GM23338 (cell line): ENCODE results near the gene ODAD3. TPM values are rescaled to one million over a fixed set of nuclear protein-coding genes. Genes with fewer than 3 reads are reported as not detected.

ENCODE experiments used
- ATAC-seq: fragments of 200-7000 bp; cut with Tn5 transposase; 3 replicates; pipeline ENCODE4 v1.9.1; 2020
- DNase-seq: peaks from one replicate; pipeline ENCODE4 v3.0.0-alpha.2; 2015; ENCODE audit warnings: low spot score
- H2AFZ ChIP-seq: fragments of 200-600 bp; sonication (generic); 2 replicates; pipeline ENCODE4 v1.8.0; 2016; ENCODE audit warnings: antibody characterized with exemption, mild to moderate bottlenecking, moderate library complexity
- H3F3A ChIP-seq: fragments of 200-600 bp; sonication (generic); replicated peaks from 2 replicates; pipeline ENCODE4 v1.8.0; 2017; ENCODE audit warnings: antibody characterized with exemption, mixed run types, low read depth
- H3K27ac ChIP-seq: fragments of 200-600 bp; sonication (generic); 2 replicates; pipeline ENCODE4 v1.6.1; 2016; ENCODE audit warnings: low read depth
- H3K27me3 ChIP-seq: fragments of 200-600 bp; sonication (generic); 2 replicates; pipeline ENCODE4 v1.8.0; 2016; ENCODE audit warnings: mild to moderate bottlenecking, mixed run types, moderate library complexity; ENCODE audit not compliant: insufficient read depth
- H3K36me3 ChIP-seq: fragments of 200-600 bp; sonication (generic); 2 replicates; pipeline ENCODE4 v1.8.0; 2016; ENCODE audit warnings: mild to moderate bottlenecking; ENCODE audit not compliant: insufficient read depth
- H3K4me1 ChIP-seq: fragments of 200-600 bp; sonication (generic); 2 replicates; pipeline ENCODE4 v1.8.0; 2016; ENCODE audit warnings: mild to moderate bottlenecking, moderate library complexity; ENCODE audit not compliant: insufficient read depth
- H3K4me2 ChIP-seq: fragments of 200-600 bp; sonication (generic); 2 replicates; pipeline ENCODE4 v1.7.1; 2017; ENCODE audit warnings: mixed run types
- H3K4me3 ChIP-seq: fragments of 200-600 bp; sonication (generic); 2 replicates; pipeline ENCODE4 v1.6.1; 2016; ENCODE audit warnings: mixed run types
- H3K79me2 ChIP-seq: fragments of 200-600 bp; sonication (generic); replicated peaks from 2 replicates; pipeline ENCODE4 v1.8.0; 2017; ENCODE audit warnings: mild to moderate bottlenecking; ENCODE audit not compliant: insufficient read depth
- H3K9me2 ChIP-seq: fragments of 200-600 bp; sonication (generic); 2 replicates; pipeline ENCODE4 v1.8.0; 2017; ENCODE audit not compliant: insufficient read depth
- H4K20me1 ChIP-seq: fragments of 200-600 bp; sonication (generic); replicated peaks from 2 replicates; pipeline ENCODE4 v1.8.0; 2017; ENCODE audit warnings: mild to moderate bottlenecking; ENCODE audit not compliant: insufficient read depth
- H3K27ac Mint-ChIP-seq: 2 replicates; pipeline ENCODE4 v1.8.0; 2020; ENCODE audit warnings: inconsistent platforms, mild to moderate bottlenecking, moderate library complexity, mixed read lengths
- H3K27me3 Mint-ChIP-seq: 3 replicates; pipeline ENCODE4 v1.8.0; 2022; ENCODE audit warnings: low read depth, mild to moderate bottlenecking, moderate library complexity, mixed read lengths, inconsistent platforms; ENCODE audit not compliant: insufficient read depth, poor library complexity
- H3K36me3 Mint-ChIP-seq: 3 replicates; pipeline ENCODE4 v1.8.0; 2021; ENCODE audit warnings: low read depth, mild to moderate bottlenecking, inconsistent platforms, moderate library complexity, mixed read lengths
- H3K4me1 Mint-ChIP-seq: 3 replicates; pipeline ENCODE4 v1.8.0; 2020; ENCODE audit warnings: mild to moderate bottlenecking, inconsistent platforms, mixed read lengths
- H3K4me3 Mint-ChIP-seq: 3 replicates; pipeline ENCODE4 v1.8.0; 2021; ENCODE audit warnings: moderate library complexity, mild to moderate bottlenecking, inconsistent platforms, mixed read lengths
- H3K9me3 Mint-ChIP-seq: 3 replicates; pipeline ENCODE4 v1.8.0; 2020; ENCODE audit warnings: moderate library complexity, mild to moderate bottlenecking, inconsistent platforms, mixed read lengths
- CREB1 ChIP-seq: fragments of 250-450 bp; sonication (Bioruptor Pico); IDR thresholded peaks from 2 replicates; pipeline ENCODE4 v1.5.0; 2020; ENCODE audit warnings: low read depth, mild to moderate bottlenecking, moderate library complexity
- CTCF ChIP-seq, 2 experiments: fragments of 200-600 bp in 1 of 2; sonication (generic) in 1 of 2; conservative IDR thresholded peaks; 2 replicates each; pipeline versions ENCODE4 v1.5.1 to v1.6.1; 2016 to 2017; ENCODE audit warnings: antibody characterized with exemption in 2 of 2, low read depth in 2 of 2, mild to moderate bottlenecking in 2 of 2, moderate library complexity in 1 of 2
- POLR2AphosphoS5 ChIP-seq: IDR thresholded peaks from 2 replicates; pipeline ENCODE4 v1.6.1; 2016; ENCODE audit warnings: antibody characterized with exemption, low read depth
- REST ChIP-seq: IDR thresholded peaks from one replicate; pipeline ENCODE4 v1.6.1; 2018; ENCODE audit warnings: antibody characterized with exemption; ENCODE audit not compliant: unreplicated experiment
- STAT1 ChIP-seq: IDR thresholded peaks from one replicate; pipeline ENCODE4 v1.6.1; 2016; ENCODE audit warnings: antibody characterized with exemption; ENCODE audit not compliant: unreplicated experiment
- ZNF331 ChIP-seq: fragments of 250-450 bp; sonication (Bioruptor Pico); IDR thresholded peaks from 2 replicates; pipeline ENCODE4 v1.5.0; 2020; ENCODE audit warnings: low read depth, mild to moderate bottlenecking, moderate library complexity
- polyA plus RNA-seq: library from polyadenylated mRNA; unstranded; fragments of >200 nt; fragmentation: Nextera tagmentation; extraction: Ambion mirVana; gene quantifications from 2 replicates; pipeline ENCODE4 v1.2.1, GENCODE V29; 2016
- total RNA-seq: library from RNA; depleted of rRNA; stranded (reverse); fragments of >200 nt; shearing (Covaris generic); gene quantifications from 2 replicates; pipeline ENCODE4 v1.2.3, GENCODE V29; 2014

Gene ODAD3
- total and polyA plus RNA-seq, 2 experiments from 2014 or later, result 1.5 to 6.1 TPM

DNA sequence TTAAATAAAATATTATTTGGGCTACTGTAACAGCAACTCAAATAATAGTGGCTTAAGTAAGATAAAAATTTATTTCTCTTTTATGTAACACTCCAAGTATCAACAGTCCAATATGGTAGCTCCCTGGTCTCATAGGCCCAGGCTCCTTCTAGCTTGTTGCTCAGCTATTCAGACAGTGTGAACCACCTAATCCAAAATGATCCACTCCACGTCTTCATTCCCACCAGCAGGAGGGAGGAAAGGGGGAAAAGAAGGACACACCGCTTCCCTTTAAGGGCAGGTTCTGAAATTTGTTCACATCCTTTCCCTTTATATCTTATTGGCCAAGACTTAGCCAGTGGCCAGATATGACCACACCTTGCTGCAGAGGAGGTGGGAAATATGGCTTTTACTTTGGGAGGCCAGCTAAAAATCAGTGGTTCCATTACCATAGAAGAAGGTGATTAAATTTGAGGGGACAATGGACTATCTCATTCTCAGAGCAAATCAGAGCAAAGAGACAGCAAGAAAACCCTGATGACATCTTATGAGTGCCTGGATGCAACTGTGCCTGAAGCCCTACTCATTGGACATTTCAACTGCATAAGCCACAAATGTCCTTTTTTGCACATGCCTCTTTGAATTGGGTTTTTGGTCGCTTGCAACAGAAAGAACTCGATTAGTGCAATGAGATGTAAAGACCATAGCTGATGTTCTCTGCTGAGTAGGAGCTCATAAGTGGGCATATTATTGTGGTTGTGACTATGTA is 43.8 kb downstream of the ODAD3 start (continued):
- no peak for TF ChIP-seq CTCF (conservative IDR thresholded peaks at IDR 0.05; ENCODE audit: low read depth in 2 of 2)
- TF ChIP-seq STAT1, result no peak
- no peak for TF ChIP-seq REST

GRCh38 chr19:11390359-11390758 is 44.6 kb downstream of the ODAD3 start:
- Histone ChIP-seq H3K4me2 (no peak overlapping the region), H3K27me3 (no peaks in the 10 kb centered on the region), H3K4me3 (no peak overlapping the region), H4K20me1 (no peaks in the 10 kb centered on the region), H3K27ac (no peak overlapping the region), H3K4me1 (0 out of 2 replicates have a peak, but pooled peaks cover 3% of the 10 kb centered on the region), H3K79me2 (no peaks in the 10 kb centered on the region), H3F3A (0 out of 2 replicates have a peak, but pooled peaks cover 3% of the 10 kb centered on the region), H3K9me2 (no peaks in the 10 kb centered on the region), H3K36me3 (no peaks in the 10 kb centered on the region), H2AFZ (no peak overlapping the region)
- DNase-seq (peak; percentile 18), ATAC-seq (no peak)
- no peak overlapping the region for H3K27ac Mint-ChIP-seq
- peaks cover 9% of the 10 kb centered on the region; the same call in 2 of the 3 replicates for H3K9me3 Mint-ChIP-seq
- peaks cover 14% of the 10 kb centered on the region for H3K36me3 Mint-ChIP-seq
- H3K4me3 Mint-ChIP-seq, result no peak overlapping the region
- H3K4me1 Mint-ChIP-seq, result peaks cover 4% of the 10 kb centered on the region
- TF ChIP-seq CREB1, result no peak
- no peak for TF ChIP-seq ZNF331 (CRISPR knock-in tag)
- TF ChIP-seq POLR2AphosphoS5, result no peak
- peaks cover 4% of the 10 kb centered on the region for H3K27me3 Mint-ChIP-seq
